Kidney capillary endothelial cell (primary cell): ENCODE results near the gene MLXIP.
"Not testable (repeated sequence)": the region's sequence is repeated elsewhere in the genome, so short reads cannot be mapped to it uniquely, and the experiment has no call there.

Experiments used
- DNase-seq: peaks from one replicate; pipeline ENCODE4 v3.0.0-alpha.2; 2018; ENCODE audit warnings: low spot score

Gene MLXIP

GRCh38 chr12:122078141-122079032 is at the start of gene MLXIP:
Gene MLXIP (plus strand): TSS chr12:122078756. CDS start chr12:122078854, 98 bp downstream.
- DNase-seq, result no peak

GRCh38 chr12:122028905-122029560 is 49.5 kb upstream of the MLXIP start:
- no peak for DNase-seq

- DNase-seq, result no peak
These were observed 48.7 kb upstream of the MLXIP start for GRCh38 chr12:122029620-122030423.

- no peak for DNase-seq
These were observed 48.0 kb upstream of the MLXIP start for GRCh38 chr12:122030424-122031035.

- peak; percentile 34 for DNase-seq
These were observed 47.0 kb upstream of the MLXIP start for GRCh38 chr12:122031342-122032216.

GRCh38 chr12:122032580-122032979 is 46.0 kb upstream of the MLXIP start:
- DNase-seq, result no peak

GRCh38 chr12:122035292-122035691 is 43.3 kb upstream of the MLXIP start:
- DNase-seq, result no peak

- no peak for DNase-seq
These were observed 42.4 kb upstream of the MLXIP start for GRCh38 chr12:122036153-122036552.

GRCh38 chr12:122040579-122041386 is 37.8 kb upstream of the MLXIP start:
- no peak for DNase-seq

GRCh38 chr12:122041458-122041857 is 37.1 kb upstream of the MLXIP start:
- DNase-seq, result not testable (repeated sequence)

- DNase-seq, result no peak
These were observed 35.6 kb upstream of the MLXIP start for GRCh38 chr12:122042910-122043309.

GRCh38 chr12:122043476-122043875 is 35.1 kb upstream of the MLXIP start:
- DNase-seq, result no peak

- DNase-seq, result no peak
These were observed 33.3 kb upstream of the MLXIP start for GRCh38 chr12:122045262-122045661.

GRCh38 chr12:122046145-122046544 is 32.4 kb upstream of the MLXIP start:
- no peak for DNase-seq

- DNase-seq, result no peak
These were observed 30.4 kb upstream of the MLXIP start for GRCh38 chr12:122048151-122048550.

GRCh38 chr12:122049827-122050226 is 28.7 kb upstream of the MLXIP start:
- no peak for DNase-seq

GRCh38 chr12:122050706-122051105 is 27.9 kb upstream of the MLXIP start:
- no peak for DNase-seq

GRCh38 chr12:122051231-122051876 is 27.2 kb upstream of the MLXIP start:
- no peak for DNase-seq

- DNase-seq, result no peak
These were observed 26.3 kb upstream of the MLXIP start for GRCh38 chr12:122052285-122052684.
